Measurements from ENCODE around the gene FCN3. TPM values are rescaled to one million over a fixed set of nuclear protein-coding genes. Genes with fewer than 3 reads are reported as not detected.

Gene FCN3
- total RNA-seq, 4 donors from 2014 or later: 2.9 to 16.6 (median 10.5) TPM

DNA sequence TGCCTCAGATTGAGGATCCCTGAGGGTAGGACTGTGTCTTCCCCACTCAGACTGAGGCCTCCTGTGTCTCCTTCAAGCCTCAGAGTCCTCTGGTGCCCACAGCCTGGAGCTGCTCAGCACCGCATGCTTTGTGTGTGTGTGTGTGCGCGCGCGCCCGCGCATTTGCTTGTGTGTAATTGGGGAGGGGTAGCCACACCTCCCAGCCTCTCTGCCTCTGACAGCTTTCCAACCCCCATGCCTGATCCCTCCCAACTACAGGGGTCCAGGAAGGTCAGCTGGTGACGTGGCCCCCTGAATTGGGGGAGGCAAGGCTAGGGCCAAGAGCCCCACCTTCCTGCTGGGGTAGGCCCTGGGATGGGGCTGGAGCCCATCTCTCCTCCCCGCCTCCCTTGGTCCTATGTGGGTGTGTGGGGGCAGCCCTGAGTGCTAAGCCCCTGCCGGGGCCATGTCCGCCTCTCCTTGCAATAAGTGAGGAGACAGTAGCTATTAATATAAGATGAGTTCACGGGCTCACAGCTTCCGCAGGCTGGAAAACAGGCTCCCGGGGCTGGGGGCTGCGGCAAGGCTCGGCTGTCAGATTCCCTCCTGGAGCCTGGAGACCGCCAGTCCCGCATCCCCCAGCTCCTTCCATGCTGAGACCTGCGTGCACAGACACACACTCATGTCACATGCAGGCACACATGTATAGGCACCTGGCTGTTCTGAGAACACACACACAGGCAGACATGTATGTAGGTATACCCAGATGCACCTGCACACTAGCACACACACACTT, 24.8 kb upstream of the FCN3 start:
- H3K4me3 ChIP-seq: no peak overlapping the region
- H3K9me3 ChIP-seq: no peaks in the 10 kb centered on the region
- intact Hi-C loops (cut with DNase I): loop anchor here (5.0 kb wide), 1 partner anchor 208 kb away; no protein-coding TSS in a partner anchor
- no peak overlapping the region for H3K27ac ChIP-seq (replicated peaks in 1 of 4)
- H3K27me3 ChIP-seq: no peaks in the 10 kb centered on the region
- no peaks in the 10 kb centered on the region for H3K36me3 ChIP-seq
- WGBS: 44% methylated on average over 18 of the region's 19 CpGs
- DNase-seq (ENCODE audit: extremely low spot score): no peak
- TF ChIP-seq POLR2A (IDR thresholded peaks at IDR 0.05; ENCODE audit: low read depth) (no peak), CTCF (IDR thresholded peaks at IDR 0.05) (no peak), POLR2AphosphoS5 (IDR thresholded peaks at IDR 0.05) (peak in 1 of 2 donors; percentile 30), EP300 (IDR thresholded peaks at IDR 0.05) (no peak)
- peaks cover 67 to 79% (median 72%) of the 10 kb centered on the region in 4 donors for H3K4me1 ChIP-seq

DNA sequence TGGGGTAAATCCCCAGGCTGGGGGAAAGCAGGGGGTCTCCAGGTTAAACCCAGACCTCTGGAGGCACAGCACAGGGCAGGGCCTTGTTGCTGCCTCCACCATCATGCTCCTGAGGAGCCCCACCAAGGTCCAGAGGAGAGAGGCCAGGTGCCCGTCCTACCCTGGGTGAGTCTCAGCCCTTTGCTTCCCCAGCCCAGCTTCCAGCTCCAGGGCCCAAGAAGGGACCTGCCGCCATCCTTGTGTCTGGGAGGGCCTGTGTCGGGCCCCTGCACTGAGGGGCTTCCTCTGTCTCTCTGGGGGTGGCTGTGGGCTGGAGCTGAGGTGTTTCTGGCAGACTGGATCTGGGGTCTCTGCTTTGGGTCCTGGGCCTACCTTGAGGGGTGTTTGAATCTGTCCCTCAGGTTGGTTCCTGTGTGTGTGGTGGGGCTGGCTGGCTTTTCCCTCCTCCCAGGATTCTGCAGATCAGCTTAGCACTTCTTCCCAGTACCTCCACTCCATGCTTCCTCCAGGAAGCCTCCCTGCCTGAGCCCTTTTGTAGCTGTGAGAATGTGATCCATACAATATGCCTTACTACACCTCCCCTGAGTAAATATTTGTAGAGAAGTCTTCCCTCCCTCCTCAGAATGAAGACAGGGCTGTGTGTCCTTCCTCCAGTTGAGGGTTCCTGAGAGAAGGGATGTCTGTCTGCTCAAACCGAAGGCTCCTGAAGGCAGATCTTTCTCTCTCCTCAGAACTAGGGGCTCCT, 24.0 kb upstream of the FCN3 start:
- WGBS: 38% methylated on average over 1 of the region's 4 CpGs
- H3K4me1 ChIP-seq: peaks cover 59 to 71% (median 64%) of the 10 kb centered on the region in 4 donors
- no peaks in the 10 kb centered on the region for H3K27me3 ChIP-seq
- H3K27ac ChIP-seq (replicated peaks in 1 of 4): no peak overlapping the region
- H3K9me3 ChIP-seq: no peaks in the 10 kb centered on the region
- intact Hi-C loops (cut with DNase I): no loop called here
- H3K36me3 ChIP-seq: no peaks in the 10 kb centered on the region
- no peak overlapping the region for H3K4me3 ChIP-seq
- TF ChIP-seq POLR2AphosphoS5 (IDR thresholded peaks at IDR 0.05): peak in 1 of 2 donors; percentile 7
- no peak for TF ChIP-seq POLR2A (IDR thresholded peaks at IDR 0.05; ENCODE audit: low read depth)
- DNase-seq (ENCODE audit: extremely low spot score): no peak

- intact Hi-C loops (cut with DNase I): no loop called here
Measured at GRCh38 chr1:27397749-27398148, 23.1 kb upstream of the FCN3 start.

DNA sequence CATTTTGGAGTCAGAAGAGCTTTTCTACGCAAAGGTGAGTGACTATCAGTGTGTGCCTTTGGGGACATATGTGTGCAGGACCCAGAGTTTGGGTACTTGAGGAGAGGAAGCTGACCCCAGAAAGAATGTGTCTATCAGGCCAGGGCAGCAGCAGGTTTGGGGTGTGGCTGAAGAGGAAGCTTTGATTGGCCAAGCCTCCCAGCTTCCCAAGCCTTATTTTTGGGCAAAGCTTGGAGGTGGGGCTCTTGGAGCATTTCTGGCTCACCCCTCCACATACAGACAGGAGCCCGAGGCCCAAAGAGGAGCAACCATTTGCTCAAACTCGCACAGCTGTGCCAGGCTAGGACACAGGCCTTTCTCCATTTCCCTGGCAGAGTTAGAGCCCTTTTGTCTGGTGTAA, 22.5 kb upstream of the FCN3 start:
- intact Hi-C loops (cut with DNase I): no loop called here
- DNase-seq (ENCODE audit: extremely low spot score): no peak
- Histone ChIP-seq H3K27me3 (no peaks in the 10 kb centered on the region), H3K27ac (replicated peaks in 1 of 4) (no peak overlapping the region), H3K4me3 (no peak overlapping the region), H3K36me3 (no peaks in the 10 kb centered on the region), H3K9me3 (no peaks in the 10 kb centered on the region), H3K4me1 (peaks cover 49 to 68% (median 59%) of the 10 kb centered on the region in 4 donors)
- TF ChIP-seq POLR2AphosphoS5 (IDR thresholded peaks at IDR 0.05): no peak
- no peak for TF ChIP-seq POLR2A (IDR thresholded peaks at IDR 0.05; ENCODE audit: low read depth)
- TF ChIP-seq CTCF (IDR thresholded peaks at IDR 0.05): no peak
- no peak for TF ChIP-seq EP300 (IDR thresholded peaks at IDR 0.05)
- WGBS: 85% methylated on average over 1 of the region's 3 CpGs

More at GRCh38 chr1:27397749-27398148, 23.1 kb upstream of the FCN3 start:
- Histone ChIP-seq H3K27ac (replicated peaks in 1 of 4) (no peak overlapping the region), H3K36me3 (no peaks in the 10 kb centered on the region), H3K4me3 (no peak overlapping the region), H3K9me3 (no peaks in the 10 kb centered on the region), H3K4me1 (peaks cover 51 to 68% (median 59%) of the 10 kb centered on the region in 4 donors), H3K27me3 (no peaks in the 10 kb centered on the region)
- 77% methylated on average over 7 of the region's 7 CpGs for WGBS
- TF ChIP-seq POLR2A (IDR thresholded peaks at IDR 0.05; ENCODE audit: low read depth) (no peak), POLR2AphosphoS5 (IDR thresholded peaks at IDR 0.05) (no peak), EP300 (IDR thresholded peaks at IDR 0.05) (no peak), CTCF (IDR thresholded peaks at IDR 0.05) (no peak)
- no peak for DNase-seq (ENCODE audit: extremely low spot score)
